Head of caudate nucleus (tissue), 42 donors: ENCODE measurements around the gene CFAP43.

Experiments used
- DNase-seq, 42 donors: peaks; one replicate each; pipeline versions ENCODE4 v3.0.0 to v3.0.0-alpha.2; 2020 to 2021; ENCODE audit warnings: mixed read lengths in 7 of 42
- intact Hi-C: fragments of 100-400 bp; cut with DNase I; formaldehyde crosslinking; loops from one replicate; pipeline ENCODE4 v1.15.0; 2022

The CFAP43 gene

DNA sequence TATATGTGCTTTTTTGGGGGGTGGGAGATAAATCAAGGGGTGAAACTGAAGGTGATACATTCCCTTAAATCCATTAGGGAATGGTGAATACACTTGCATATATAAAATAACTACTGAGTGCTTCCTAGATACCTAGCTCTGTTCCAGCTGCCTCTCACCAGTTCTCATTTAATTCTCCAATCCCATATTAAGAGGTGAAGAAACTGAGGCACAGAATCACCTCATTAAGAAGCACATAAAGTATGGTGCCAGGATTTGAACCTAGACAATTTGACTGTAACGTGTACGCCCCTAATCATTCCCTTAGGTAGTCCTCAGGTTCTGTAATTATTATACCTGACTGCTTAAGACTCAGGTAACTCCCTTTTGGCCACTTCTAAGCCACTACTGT lies 111.7 kb downstream of the CFAP43 start:
- no peak for DNase-seq
- intact Hi-C loops, result loop anchor here (5.0 to 10.0 kb wide), 5 partner anchors 43 to 206 kb away; partner anchors contain the start of genes SLK and STN1

- no peak for DNase-seq
- intact Hi-C loops, result loop anchor here (5.0 to 10.0 kb wide), 5 partner anchors 43 to 205 kb away; partner anchors contain the start of genes SLK and STN1
These were observed 112.2 kb downstream of the CFAP43 start for GRCh38 chr10:104119996-104120395.

DNA sequence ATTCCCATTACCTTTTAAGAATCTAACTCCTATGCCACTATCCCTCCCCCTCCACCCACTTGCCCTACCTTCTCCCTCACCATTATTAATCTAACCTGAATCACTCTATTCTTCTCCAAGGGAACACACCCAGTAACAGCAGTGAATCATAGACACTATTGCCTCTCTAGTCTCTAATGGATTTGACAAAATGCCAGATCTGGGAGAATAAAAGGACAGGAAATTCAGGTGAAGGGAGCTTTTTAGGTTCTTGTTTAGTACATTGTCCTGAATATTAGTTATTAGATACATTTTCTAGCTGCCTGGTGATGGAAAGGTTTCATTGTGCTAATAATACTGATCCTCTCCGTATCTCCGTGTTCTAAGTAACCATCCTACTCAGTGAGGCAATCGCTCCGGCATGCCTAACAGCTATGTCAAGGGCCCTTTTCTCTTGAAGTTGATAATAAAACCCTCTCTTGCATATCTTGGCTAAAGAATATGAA lies 114.3 kb downstream of the CFAP43 start:
- peak in 30 of 42 donors; percentile 14 to 83 (median 50) for DNase-seq
- intact Hi-C loops, result no loop called here

GRCh38 chr10:104113376-104113956 lies 118.7 kb downstream of the CFAP43 start:
- DNase-seq, result no peak
- intact Hi-C loops, result no loop called here

DNA sequence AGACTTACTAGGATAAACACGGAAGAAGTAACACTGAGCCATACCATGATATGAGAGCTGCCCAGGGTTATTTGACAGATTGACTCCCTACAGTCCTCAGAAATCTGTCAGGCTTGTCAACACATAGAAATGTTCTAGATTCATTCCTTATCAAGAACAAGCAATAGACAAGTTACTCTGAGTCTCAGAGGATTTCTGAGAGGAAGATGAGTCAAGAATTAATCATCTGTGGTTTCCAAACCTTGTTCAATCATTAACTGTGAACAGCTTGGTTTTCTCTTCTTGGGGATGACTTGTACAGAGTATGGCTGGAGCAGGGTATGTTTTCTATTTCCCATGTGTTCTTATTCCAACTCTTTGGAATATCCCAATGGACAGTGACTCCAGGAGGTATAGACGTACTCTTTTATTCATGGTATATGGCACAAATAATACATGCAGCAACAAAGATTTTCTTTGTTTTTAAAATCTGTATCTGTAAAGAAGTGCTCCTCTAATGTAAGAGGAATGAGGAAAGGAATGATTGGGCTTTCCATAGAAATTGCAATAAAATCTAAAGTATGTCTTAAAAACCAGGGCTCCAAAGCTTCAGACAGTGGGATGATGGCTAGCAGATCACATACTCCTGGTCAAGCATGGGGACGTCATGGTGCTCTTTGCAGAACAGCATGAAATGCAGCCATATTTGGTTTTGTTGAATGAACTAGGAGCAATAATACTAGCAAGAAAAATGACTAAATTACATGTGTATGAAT lies 122.1 kb downstream of the CFAP43 start:
- intact Hi-C loops, result no loop called here
- DNase-seq, result no peak

- intact Hi-C loops, result no loop called here
- no peak for DNase-seq
These were observed 127.2 kb downstream of the CFAP43 start for GRCh38 chr10:104104926-104105325.

- intact Hi-C loops, result no loop called here
- DNase-seq, result no peak
These were observed 127.7 kb downstream of the CFAP43 start for GRCh38 chr10:104104418-104104817.

DNA sequence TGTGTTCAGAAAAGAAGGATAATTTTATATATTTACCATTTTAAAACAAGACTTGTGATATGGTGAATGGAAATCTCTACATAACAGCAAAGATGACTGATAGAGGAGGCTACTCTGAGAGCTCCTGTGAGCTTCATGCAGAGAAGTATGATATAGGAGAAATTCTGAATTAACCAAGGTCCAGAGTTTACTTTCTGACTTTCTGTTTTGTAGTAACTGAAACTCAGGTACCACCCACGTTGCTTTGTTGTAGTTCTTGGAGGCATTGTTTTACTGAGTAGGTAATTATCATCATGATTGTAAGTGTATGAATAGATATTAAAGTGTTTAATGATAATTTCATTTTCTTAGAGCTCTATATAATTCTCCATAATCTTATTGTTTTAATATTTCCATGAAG lies 128.2 kb downstream of the CFAP43 start:
- intact Hi-C loops, result no loop called here
- no peak for DNase-seq

DNA sequence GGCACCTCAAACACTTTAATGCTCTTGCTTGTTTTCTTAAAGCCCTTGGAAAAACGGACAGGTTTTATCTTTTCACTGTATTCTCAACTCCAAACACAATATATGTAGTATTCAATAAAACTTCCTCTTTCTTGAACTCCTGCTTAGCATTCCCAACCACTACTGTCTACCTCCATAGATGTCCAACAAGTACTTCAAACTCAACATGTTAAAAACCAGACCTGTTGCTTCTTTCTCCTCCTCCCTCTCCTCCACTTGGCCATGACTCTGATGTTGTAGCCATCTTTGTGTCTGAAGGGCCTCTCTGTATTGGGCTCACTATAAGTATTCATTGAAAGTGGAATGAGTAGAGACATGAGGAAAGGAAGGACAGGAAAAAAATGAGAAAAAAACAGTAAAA lies 130.3 kb downstream of the CFAP43 start:
- no peak for DNase-seq
- intact Hi-C loops, result no loop called here

GRCh38 chr10:104100795-104101194 lies 131.4 kb downstream of the CFAP43 start:
- intact Hi-C loops, result no loop called here
- DNase-seq, result no peak

GRCh38 chr10:104099941-104100340 lies 132.2 kb downstream of the CFAP43 start:
- no peak for DNase-seq
- intact Hi-C loops, result no loop called here

DNA sequence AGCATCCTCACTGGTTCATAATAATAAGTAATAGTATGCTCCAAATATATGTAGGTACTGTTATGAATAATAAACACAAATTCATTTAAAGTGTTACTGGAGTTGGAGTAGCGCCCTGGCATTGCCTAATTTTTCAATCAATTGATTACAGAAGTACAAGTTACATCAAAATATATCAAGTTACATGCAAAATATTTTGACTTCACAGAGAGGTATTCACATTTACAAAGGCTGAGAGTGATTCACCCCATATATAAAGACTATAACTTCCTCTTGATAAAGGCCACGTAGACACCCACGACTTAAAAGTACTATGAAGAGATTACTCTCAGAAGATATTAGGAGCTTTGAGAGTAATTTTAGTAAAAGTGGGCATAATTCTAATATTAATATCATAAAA lies 132.9 kb downstream of the CFAP43 start:
- DNase-seq, result no peak
- intact Hi-C loops, result no loop called here

DNA sequence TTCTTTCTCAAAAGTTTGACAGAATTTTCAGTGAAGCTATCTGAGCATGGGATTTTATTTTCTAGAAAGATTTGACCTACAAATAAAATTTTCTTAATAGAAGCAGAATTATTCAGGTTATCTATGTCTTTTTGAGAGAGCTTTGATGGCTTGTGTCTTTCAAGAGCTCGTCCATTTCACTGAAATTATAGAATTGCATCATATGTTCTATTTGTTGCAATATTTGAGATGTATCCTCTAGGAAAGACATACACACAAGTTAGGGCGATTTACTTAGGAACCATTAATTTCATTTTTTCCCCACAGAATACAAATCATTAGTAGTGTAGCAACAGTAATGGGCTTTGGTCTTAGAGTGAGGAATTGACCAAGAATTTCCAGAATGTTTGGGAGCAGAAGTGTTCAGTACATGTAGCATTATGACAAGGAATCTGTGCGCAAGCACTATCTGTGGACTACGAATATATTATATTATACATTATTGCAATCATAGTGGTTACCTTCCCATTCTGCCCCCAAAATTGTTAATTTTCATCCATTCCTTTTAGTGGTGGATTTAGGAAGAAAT lies 133.7 kb downstream of the CFAP43 start:
- intact Hi-C loops, result no loop called here
- DNase-seq, result no peak

- intact Hi-C loops, result no loop called here
- no peak for DNase-seq
These were observed 135.5 kb downstream of the CFAP43 start for GRCh38 chr10:104096692-104097091.

- intact Hi-C loops, result no loop called here
- DNase-seq, result no peak
These were observed 139.4 kb downstream of the CFAP43 start for GRCh38 chr10:104092749-104093148.

GRCh38 chr10:104090611-104091010 lies 141.6 kb downstream of the CFAP43 start:
- intact Hi-C loops, result no loop called here

GRCh38 chr10:104089621-104090020 lies 142.5 kb downstream of the CFAP43 start:
- no peak for DNase-seq
- intact Hi-C loops, result no loop called here

More at GRCh38 chr10:104090611-104091010, 141.6 kb downstream of the CFAP43 start:
- no peak for DNase-seq

DNA sequence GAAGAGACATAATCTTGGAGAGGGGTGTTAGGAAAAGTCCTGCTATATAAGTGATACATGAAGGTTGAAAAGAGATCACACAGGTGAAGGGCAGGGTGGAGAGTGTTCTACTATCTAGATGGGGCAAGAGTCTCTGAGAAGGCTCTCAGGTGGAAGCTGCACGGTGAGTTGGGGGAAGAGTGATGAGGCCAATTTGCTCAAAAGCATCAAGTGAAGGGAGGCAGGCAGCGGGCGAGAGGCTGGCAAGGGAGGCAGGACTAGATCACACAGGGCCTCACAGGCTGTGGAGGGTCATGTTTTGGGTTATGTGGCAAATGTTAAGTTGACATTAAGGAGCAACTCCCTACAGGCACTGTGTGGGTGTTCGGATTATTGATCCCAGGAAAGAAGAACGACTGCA lies 143.9 kb downstream of the CFAP43 start:
- DNase-seq, result no peak
- intact Hi-C loops, result no loop called here

DNA sequence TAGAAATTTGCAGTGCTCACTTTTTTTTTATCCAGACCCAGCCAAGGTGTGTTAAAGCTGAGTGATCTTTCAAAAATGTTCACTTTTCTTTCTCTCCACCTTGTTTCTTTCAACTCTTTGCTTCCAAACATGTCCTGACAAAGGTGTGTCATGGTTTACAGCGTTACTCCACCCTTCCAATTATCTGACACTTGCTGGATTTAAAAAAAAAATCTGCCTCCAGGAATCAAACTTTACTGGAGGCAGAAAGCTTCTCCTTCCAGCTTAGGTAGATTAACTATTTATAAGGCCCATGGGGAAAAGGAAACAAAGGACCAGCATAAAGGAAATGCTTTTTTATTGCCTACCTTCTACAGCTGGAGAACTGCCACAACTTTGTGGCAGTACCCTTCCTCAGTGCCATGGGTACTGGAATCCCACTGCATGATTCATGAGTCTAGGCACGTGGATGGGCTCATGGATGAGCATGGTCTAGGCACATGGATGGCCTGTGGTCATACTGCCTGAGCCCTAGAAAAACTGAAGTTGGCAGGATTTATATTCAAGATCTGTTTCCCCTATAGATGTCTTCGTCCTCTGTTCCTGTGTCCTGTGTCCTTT lies 146.3 kb downstream of the CFAP43 start, which contains the start of gene COL17A1:
COL17A1 (minus strand) TSS at position 80 of the 600 bp plus-strand sequence. CDS start 5,207 bp downstream, outside the sequence.
- intact Hi-C loops, result no loop called here

More for the DNA sequence above, 146.3 kb downstream of the CFAP43 start, which contains the start of gene COL17A1:
- no peak for DNase-seq
